Naive thymus-derived CD4-positive, alpha-beta T cell (primary cell): ENCODE data around the gene MAML2. TPM values are rescaled to one million over a fixed set of nuclear protein-coding genes. Genes with fewer than 3 reads are reported as not detected.

Source experiments
- ATAC-seq: fragments of 150-1000 bp; cut with Tn5 transposase; 2 replicates; pipeline ENCODE4 v1.10.0; 2021; ENCODE audit warnings: mild to moderate bottlenecking, moderate library complexity
- CTCF ChIA-PET: fragments of 350-600 bp; sonication (Branson Sonifier 250); formaldehyde crosslinking; loops from one replicate; lab custom pipeline; 2021; ENCODE audit warnings: antibody characterized with exemption; lab: Charles Lee
- POLR2A ChIA-PET: fragments of 350-600 bp; sonication (Branson Sonifier 250); formaldehyde crosslinking; loops from one replicate; lab custom pipeline; 2021; ENCODE audit warnings: antibody characterized with exemption, inconsistent platforms; lab: Charles Lee
- DNase-seq, 9 donors: peaks; one replicate each; pipeline versions ENCODE4 v3.0.0 to v3.0.0-alpha.2; 2020 to 2022; ENCODE audit warnings: mixed read lengths in 1 of 9
- H3K27ac ChIP-seq: one replicate; pipeline ENCODE4 v1.7.0; 2013; ENCODE audit warnings: mild to moderate bottlenecking, low read depth, low read length, moderate library complexity
- H3K27me3 ChIP-seq, 2 donors: one replicate each; pipeline ENCODE4 v1.7.0; 2013; ENCODE audit warnings: low read length in 2 of 2, mild to moderate bottlenecking in 2 of 2, moderate library complexity in 2 of 2; ENCODE audit not compliant: control insufficient read depth in 2 of 2, insufficient read depth in 2 of 2
- H3K36me3 ChIP-seq, 3 experiments: 1 replicate in 2 of 3; 2 replicates in 1 of 3; pipeline ENCODE4 v1.7.0; 2013; ENCODE audit warnings: low read length in 3 of 3, mild to moderate bottlenecking in 3 of 3, moderate library complexity in 1 of 3; ENCODE audit not compliant: insufficient read depth in 3 of 3, control insufficient read depth in 2 of 3
- H3K4me1 ChIP-seq, 2 donors: one replicate each; pipeline ENCODE4 v1.7.0; 2013; ENCODE audit warnings: low read length in 2 of 2, mild to moderate bottlenecking in 2 of 2, moderate library complexity in 1 of 2; ENCODE audit not compliant: control insufficient read depth in 2 of 2, insufficient read depth in 2 of 2
- H3K4me3 ChIP-seq: 2 replicates; pipeline ENCODE4 v1.7.0; 2013; ENCODE audit warnings: mild to moderate bottlenecking, low read length
- H3K9me3 ChIP-seq, 3 experiments: 1 replicate in 2 of 3; 2 replicates in 1 of 3; pipeline ENCODE4 v1.7.0; 2013; ENCODE audit warnings: low read length in 3 of 3; ENCODE audit not compliant: control insufficient read depth in 2 of 3
- H3K27ac Mint-ChIP-seq, 9 donors: one replicate each; pipeline ENCODE4 v1.8.0; 2020 to 2022; ENCODE audit warnings: mixed read lengths in 9 of 9, mild to moderate bottlenecking in 8 of 9, moderate library complexity in 5 of 9, inconsistent platforms in 2 of 9
- H3K27me3 Mint-ChIP-seq, 5 donors: one replicate each; pipeline ENCODE4 v1.8.0; 2021 to 2022; ENCODE audit warnings: mixed read lengths in 5 of 5, mild to moderate bottlenecking in 1 of 5
- H3K36me3 Mint-ChIP-seq, 5 donors: one replicate each; pipeline ENCODE4 v1.8.0; 2020 to 2022; ENCODE audit warnings: mixed read lengths in 5 of 5, mild to moderate bottlenecking in 3 of 5, inconsistent platforms in 1 of 5
- H3K4me1 Mint-ChIP-seq, 7 donors: one replicate each; pipeline ENCODE4 v1.8.0; 2020 to 2022; ENCODE audit warnings: mixed read lengths in 7 of 7, mild to moderate bottlenecking in 3 of 7, inconsistent platforms in 1 of 7
- H3K4me3 Mint-ChIP-seq, 10 donors: one replicate each; pipeline ENCODE4 v1.8.0; 2020 to 2022; ENCODE audit warnings: mild to moderate bottlenecking in 10 of 10, mixed read lengths in 10 of 10, moderate library complexity in 6 of 10, inconsistent platforms in 2 of 10
- H3K9me3 Mint-ChIP-seq, 11 donors: one replicate each; pipeline ENCODE4 v1.8.0; 2020 to 2022; ENCODE audit warnings: mixed read lengths in 11 of 11, mild to moderate bottlenecking in 4 of 11, inconsistent platforms in 1 of 11, moderate library complexity in 1 of 11
- intact Hi-C, 2 donors: fragments of 100-400 bp; cut with micrococcal nuclease; formaldehyde crosslinking; loops; one replicate each; pipeline ENCODE4 v1.15.1; 2023
- polyA plus RNA-seq, 2 donors: library from polyadenylated mRNA; unstranded; fragments of 300-500 nt; fragmentation: Illumina TruSeq; gene quantifications; one replicate each; pipeline ENCODE4 v1.2.3, GENCODE V29; 2021
- total RNA-seq, 6 experiments: library from RNA in 5 of 6; stranded (reverse) in 5 of 6; gene quantifications; 1 replicate in 5 of 6; 2 replicates in 1 of 6; pipeline ENCODE4 v1.2.3 and lab custom pipeline; 2021 to 2026

Gene MAML2
- total and polyA plus RNA-seq, 7 experiments from 2014 or later = 12.6 to 81.3 (median 52.5) TPM

DNA sequence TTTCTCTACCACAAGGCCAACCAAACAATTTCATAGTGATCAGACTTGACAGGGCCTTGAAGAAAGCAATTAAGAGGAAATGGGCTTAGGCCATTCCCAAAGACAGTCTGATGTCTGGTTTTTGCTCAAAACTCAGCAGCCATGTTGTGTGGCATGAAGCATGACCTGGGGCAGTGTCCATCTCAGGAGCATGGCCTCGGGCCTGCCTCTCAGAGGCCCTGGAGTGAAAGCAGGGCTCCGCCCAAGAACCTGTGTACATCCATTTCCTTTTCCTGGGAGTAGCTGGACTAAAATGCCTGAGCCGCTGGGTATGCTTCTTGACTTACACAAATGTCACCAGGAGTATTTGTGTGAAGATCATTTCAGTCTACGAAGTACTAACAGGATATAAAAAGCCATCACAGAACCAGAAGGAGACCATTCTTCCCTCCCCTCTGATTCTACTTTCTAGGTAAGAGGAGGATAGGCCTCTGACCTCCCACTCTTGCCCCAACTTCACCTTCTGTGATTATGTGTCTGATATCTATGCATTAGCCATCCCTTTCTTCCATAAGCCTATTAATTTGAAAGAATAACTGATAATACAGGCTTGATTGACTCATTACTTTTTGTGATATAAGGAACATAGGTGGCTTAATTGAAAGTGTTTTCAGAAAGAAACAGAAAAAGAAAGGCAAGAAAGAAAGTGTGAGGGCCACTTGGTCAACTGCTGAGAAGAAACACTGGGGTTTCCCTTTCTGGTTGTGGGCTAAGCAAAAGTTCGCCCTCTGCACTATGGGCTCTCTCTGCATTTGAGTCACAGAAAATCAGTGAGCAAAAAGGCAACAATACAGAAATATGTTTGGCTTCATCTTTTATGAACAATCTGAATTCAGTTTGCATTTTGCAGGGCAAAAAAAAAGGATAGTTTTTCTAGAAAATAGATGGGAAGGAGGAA, 230.5 kb downstream of the MAML2 start:
- Histone ChIP-seq H3K4me3 (no peak overlapping the region), H3K9me3 (no peaks in the 10 kb centered on the region), H3K27me3 (no peaks in the 10 kb centered on the region), H3K4me1 (peaks cover 0 to 11% of the 10 kb centered on the region in 2 donors), H3K27ac (no peak overlapping the region), H3K36me3 (peaks cover 0 to 3% (median 3%) of the 10 kb centered on the region in 3 experiments)
- peaks cover 19 to 66% (median 46%) of the 10 kb centered on the region in 7 donors for H3K4me1 Mint-ChIP-seq
- intact Hi-C loops = loop anchor here (1.0 to 2.0 kb wide), 2 partner anchors 7 to 24 kb away; no protein-coding TSS in a partner anchor
- DNase-seq (no peak), ATAC-seq (no peak)
- ChIA-PET CTCF (interaction anchor here (1.0 kb wide), 1 partner anchor 21 kb away, joined by 3 read pairs; no protein-coding TSS in a partner anchor), POLR2A (no interaction called here)
- H3K9me3 Mint-ChIP-seq = peaks cover 0 to 2% (median 0%) of the 10 kb centered on the region in 11 donors
- H3K27ac Mint-ChIP-seq = peak overlapping the region; percentile 22 to 74 (median 49)
- H3K27me3 Mint-ChIP-seq = no peaks in the 10 kb centered on the region
- H3K4me3 Mint-ChIP-seq = peak overlapping the region in 3 of 10 donors; percentile 13 to 38 (median 26)
- peaks cover 4 to 54% (median 40%) of the 10 kb centered on the region in 5 donors for H3K36me3 Mint-ChIP-seq

GRCh38 chr11:96111308-96111707, 231.7 kb downstream of the MAML2 start:
- H3K4me1 Mint-ChIP-seq = peaks cover 21 to 68% (median 47%) of the 10 kb centered on the region in 7 donors
- CTCF ChIA-PET = no interaction called here

DNA sequence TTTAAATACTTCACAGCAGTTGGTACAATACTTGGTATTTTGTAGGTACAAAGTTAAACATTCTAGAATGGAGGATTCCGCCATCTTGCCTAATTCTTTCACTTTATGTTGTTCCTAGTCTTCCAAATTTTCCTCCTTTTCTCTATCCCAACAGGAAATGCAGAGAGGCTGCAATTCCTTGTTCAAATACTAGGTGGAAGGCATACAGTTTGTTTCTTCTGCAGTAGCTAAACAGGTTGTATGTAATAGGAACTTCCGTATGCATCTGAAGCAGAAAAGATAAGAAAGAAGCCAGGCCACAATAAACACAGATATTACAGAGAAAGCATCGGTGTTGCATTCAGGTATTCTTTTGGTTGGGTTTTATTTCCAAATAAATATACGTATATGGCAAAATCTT, 232.7 kb downstream of the MAML2 start:
- intact Hi-C loops = no loop called here
- Mint-ChIP-seq H3K4me1 (peaks cover 14 to 68% (median 47%) of the 10 kb centered on the region in 7 donors), H3K27me3 (no peaks in the 10 kb centered on the region), H3K36me3 (peaks cover 1 to 45% (median 22%) of the 10 kb centered on the region in 5 donors), H3K27ac (peak overlapping the region in 4 of 9 donors; percentile 16 to 59 (median 30)), H3K4me3 (no peak overlapping the region), H3K9me3 (peaks cover 0 to 2% (median 0%) of the 10 kb centered on the region in 11 donors)
- peaks cover 7 to 32% of the 10 kb centered on the region in 2 donors for H3K4me1 ChIP-seq
- no peak for ATAC-seq
- POLR2A ChIA-PET = no interaction called here
- DNase-seq = no peak
- CTCF ChIA-PET = no interaction called here
- H3K9me3 ChIP-seq = no peaks in the 10 kb centered on the region
- no peak overlapping the region for H3K27ac ChIP-seq
- H3K36me3 ChIP-seq = peaks cover 0 to 3% (median under 1%) of the 10 kb centered on the region in 3 experiments
- no peaks in the 10 kb centered on the region for H3K27me3 ChIP-seq
- H3K4me3 ChIP-seq = no peak overlapping the region

More at GRCh38 chr11:96111308-96111707, 231.7 kb downstream of the MAML2 start:
- H3K36me3 Mint-ChIP-seq = peaks cover 4 to 53% (median 31%) of the 10 kb centered on the region in 5 donors
- peak overlapping the region in 2 of 10 donors; percentile 0 to 19 for H3K4me3 Mint-ChIP-seq
- intact Hi-C loops = no loop called here
- peak; percentile 52 for ATAC-seq
- H3K27ac Mint-ChIP-seq = peak overlapping the region in 5 of 9 donors; percentile 19 to 82 (median 51)
- peaks cover 0 to 2% (median 0%) of the 10 kb centered on the region in 11 donors for H3K9me3 Mint-ChIP-seq
- H3K9me3 ChIP-seq = no peaks in the 10 kb centered on the region
- no peak overlapping the region for H3K27ac ChIP-seq
- no peak overlapping the region for H3K4me3 ChIP-seq
- no peaks in the 10 kb centered on the region for H3K27me3 Mint-ChIP-seq
- peaks cover 3 to 22% of the 10 kb centered on the region in 2 donors for H3K4me1 ChIP-seq
- H3K36me3 ChIP-seq = peaks cover 0 to 3% (median 3%) of the 10 kb centered on the region in 3 experiments
- no peak for DNase-seq
- no peaks in the 10 kb centered on the region for H3K27me3 ChIP-seq
- POLR2A ChIA-PET = no interaction called here

GRCh38 chr11:96109331-96110030, 233.5 kb downstream of the MAML2 start:
- intact Hi-C loops = no loop called here
- no peak overlapping the region for H3K4me3 ChIP-seq

GRCh38 chr11:96107143-96107824, 235.7 kb downstream of the MAML2 start:
- H3K36me3 ChIP-seq = peaks cover 0 to 3% (median 0%) of the 10 kb centered on the region in 3 experiments
- intact Hi-C loops = no loop called here
- POLR2A ChIA-PET = interaction anchor here (0.6 to 2.0 kb wide), 4 partner anchors 10 to 201 kb away, joined by 3 to 6 read pairs (median 4); no protein-coding TSS in a partner anchor

More at GRCh38 chr11:96109331-96110030, 233.5 kb downstream of the MAML2 start:
- Histone ChIP-seq H3K4me1 (peaks cover 7 to 35% of the 10 kb centered on the region in 2 donors), H3K27me3 (no peaks in the 10 kb centered on the region), H3K36me3 (peaks cover 0 to 3% (median 0%) of the 10 kb centered on the region in 3 experiments), H3K9me3 (no peaks in the 10 kb centered on the region), H3K27ac (no peak overlapping the region)
- ChIA-PET CTCF (interaction anchor here (0.5 kb wide), 1 partner anchor 168 kb away, joined by 3 read pairs; no protein-coding TSS in a partner anchor), POLR2A (no interaction called here)
- ATAC-seq = no peak
- Mint-ChIP-seq H3K4me3 (no peak overlapping the region), H3K9me3 (peaks cover 0 to 3% (median 0%) of the 10 kb centered on the region in 11 donors), H3K4me1 (peaks cover 8 to 67% (median 47%) of the 10 kb centered on the region in 7 donors), H3K27ac (no peak overlapping the region), H3K36me3 (peaks cover 0 to 40% (median 19%) of the 10 kb centered on the region in 5 donors), H3K27me3 (no peaks in the 10 kb centered on the region)
- DNase-seq = no peak

More at GRCh38 chr11:96107143-96107824, 235.7 kb downstream of the MAML2 start:
- H3K4me3 Mint-ChIP-seq = peak overlapping the region in 5 of 10 donors; percentile 7 to 55 (median 33)
- peaks cover 0 to 5% (median 0%) of the 10 kb centered on the region in 11 donors for H3K9me3 Mint-ChIP-seq
- CTCF ChIA-PET = interaction anchor here (1.3 kb wide), 1 partner anchor 236 kb away, joined by 3 read pairs; the partner anchor contains the start of gene MAML2
- DNase-seq = no peak
- H3K4me1 ChIP-seq = peaks cover 7 to 30% of the 10 kb centered on the region in 2 donors
- no peaks in the 10 kb centered on the region for H3K27me3 ChIP-seq
- H3K27ac ChIP-seq = peak overlapping the region; percentile 66
- H3K27ac Mint-ChIP-seq = peak overlapping the region in 8 of 9 donors; percentile 89 to 98 (median 96)
- no peak overlapping the region for H3K4me3 ChIP-seq
- peaks cover 0 to 39% (median 20%) of the 10 kb centered on the region in 5 donors for H3K36me3 Mint-ChIP-seq
- no peaks in the 10 kb centered on the region for H3K27me3 Mint-ChIP-seq
- ATAC-seq = no peak
- peaks cover 11 to 64% (median 59%) of the 10 kb centered on the region in 7 donors for H3K4me1 Mint-ChIP-seq
- H3K9me3 ChIP-seq = no peaks in the 10 kb centered on the region
